Cardiac muscle cell (in vitro differentiated cells and primary cell): Measurements from ENCODE around the gene OR4D1. TPM values are rescaled to one million over a fixed set of nuclear protein-coding genes. Genes with fewer than 3 reads are reported as not detected.

ENCODE experiments used
- DNase-seq, 2 donors: peaks; one replicate each; pipeline versions ENCODE4 v3.0.0 to v3.0.0-alpha.2; 2010 to 2017; ENCODE audit warnings: low read depth in 1 of 2, low spot score in 1 of 2
- H3K27ac ChIP-seq: fragments of 200-600 bp; sonication (generic); 2 replicates; pipeline ENCODE4 v1.5.1; 2016
- H3K27me3 ChIP-seq: fragments of 200-600 bp; sonication (generic); 2 replicates; pipeline ENCODE4 v1.6.0; 2016; ENCODE audit warnings: control low read depth
- H3K36me3 ChIP-seq: fragments of 200-600 bp; sonication (generic); 2 replicates; pipeline ENCODE4 v1.5.1; 2016; ENCODE audit warnings: control low read depth
- H3K4me1 ChIP-seq: fragments of 200-600 bp; sonication (generic); 2 replicates; pipeline ENCODE4 v1.8.1; 2017; ENCODE audit warnings: low read depth, mild to moderate bottlenecking, mixed run types
- H3K4me3 ChIP-seq: fragments of 200-600 bp; sonication (generic); 2 replicates; pipeline ENCODE4 v1.5.1; 2016; ENCODE audit warnings: mild to moderate bottlenecking
- H3K9me3 ChIP-seq: fragments of 200-600 bp; sonication (generic); 2 replicates; pipeline ENCODE4 v1.5.1; 2017; ENCODE audit warnings: low read depth, mild to moderate bottlenecking, control low read depth
- polyA plus RNA-seq: library from polyadenylated mRNA; unstranded; fragments of >200 nt; fragmentation: Nextera tagmentation; extraction: Ambion mirVana; gene quantifications from 2 replicates; pipeline ENCODE4 v1.2.1, GENCODE V29; 2016
- total RNA-seq: library from RNA; depleted of rRNA; stranded (reverse); fragments of >200 nt; gene quantifications from 2 replicates; pipeline ENCODE4 v1.2.3, GENCODE V29; 2016
- TF ChIP-seq, protein P1 (sequence below): IDR thresholded peaks from 2 replicates; pipeline ENCODE4 v1.5.1; 2012; ENCODE audit warnings: low read depth, mild to moderate bottlenecking, low read length

OR4D1 gene
- total and polyA plus RNA-seq, 2 experiments from 2014 or later: not detected

- TF ChIP-seq, protein P1, sequence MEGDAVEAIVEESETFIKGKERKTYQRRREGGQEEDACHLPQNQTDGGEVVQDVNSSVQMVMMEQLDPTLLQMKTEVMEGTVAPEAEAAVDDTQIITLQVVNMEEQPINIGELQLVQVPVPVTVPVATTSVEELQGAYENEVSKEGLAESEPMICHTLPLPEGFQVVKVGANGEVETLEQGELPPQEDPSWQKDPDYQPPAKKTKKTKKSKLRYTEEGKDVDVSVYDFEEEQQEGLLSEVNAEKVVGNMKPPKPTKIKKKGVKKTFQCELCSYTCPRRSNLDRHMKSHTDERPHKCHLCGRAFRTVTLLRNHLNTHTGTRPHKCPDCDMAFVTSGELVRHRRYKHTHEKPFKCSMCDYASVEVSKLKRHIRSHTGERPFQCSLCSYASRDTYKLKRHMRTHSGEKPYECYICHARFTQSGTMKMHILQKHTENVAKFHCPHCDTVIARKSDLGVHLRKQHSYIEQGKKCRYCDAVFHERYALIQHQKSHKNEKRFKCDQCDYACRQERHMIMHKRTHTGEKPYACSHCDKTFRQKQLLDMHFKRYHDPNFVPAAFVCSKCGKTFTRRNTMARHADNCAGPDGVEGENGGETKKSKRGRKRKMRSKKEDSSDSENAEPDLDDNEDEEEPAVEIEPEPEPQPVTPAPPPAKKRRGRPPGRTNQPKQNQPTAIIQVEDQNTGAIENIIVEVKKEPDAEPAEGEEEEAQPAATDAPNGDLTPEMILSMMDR: no peak
- no peaks in the 10 kb centered on the region for H3K9me3 ChIP-seq
- H3K4me3 ChIP-seq: no peak overlapping the region
- H3K27ac ChIP-seq: no peak overlapping the region
- peak in 1 of 2 donors; percentile 3 for DNase-seq
- no peaks in the 10 kb centered on the region for H3K27me3 ChIP-seq
- peaks cover 7% of the 10 kb centered on the region for H3K36me3 ChIP-seq
- H3K4me1 ChIP-seq: no peaks in the 10 kb centered on the region
Measured at GRCh38 chr17:58204796-58205195, 56.6 kb downstream of the OR4D1 start.

DNA sequence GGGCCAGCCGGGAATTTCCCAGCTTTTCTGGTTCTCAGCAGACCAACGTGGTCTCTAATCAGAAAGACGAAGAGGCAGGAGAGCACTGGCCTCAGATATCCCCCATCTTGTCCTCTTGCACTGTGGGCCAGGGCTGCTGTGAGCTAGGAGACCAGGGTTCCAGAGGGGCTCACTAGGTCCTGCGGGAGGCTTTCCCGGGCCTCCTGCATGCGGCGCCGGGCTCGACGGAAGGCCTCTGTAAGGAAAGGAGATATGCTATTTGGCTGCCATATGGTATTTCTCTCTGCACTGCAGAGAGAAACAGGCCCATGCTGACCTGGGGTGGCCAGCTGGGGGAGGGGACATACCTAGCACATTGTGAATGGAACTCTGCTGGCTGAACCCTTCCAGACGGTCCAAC is 57.8 kb downstream of the OR4D1 start:
- H3K9me3 ChIP-seq: no peaks in the 10 kb centered on the region
- H3K27ac ChIP-seq: no peak overlapping the region
- H3K4me3 ChIP-seq: no peak overlapping the region
- peaks cover 10% of the 10 kb centered on the region for H3K36me3 ChIP-seq
- TF ChIP-seq, protein P1: no peak
- H3K4me1 ChIP-seq: no peaks in the 10 kb centered on the region
- DNase-seq: no peak
- no peaks in the 10 kb centered on the region for H3K27me3 ChIP-seq

DNA sequence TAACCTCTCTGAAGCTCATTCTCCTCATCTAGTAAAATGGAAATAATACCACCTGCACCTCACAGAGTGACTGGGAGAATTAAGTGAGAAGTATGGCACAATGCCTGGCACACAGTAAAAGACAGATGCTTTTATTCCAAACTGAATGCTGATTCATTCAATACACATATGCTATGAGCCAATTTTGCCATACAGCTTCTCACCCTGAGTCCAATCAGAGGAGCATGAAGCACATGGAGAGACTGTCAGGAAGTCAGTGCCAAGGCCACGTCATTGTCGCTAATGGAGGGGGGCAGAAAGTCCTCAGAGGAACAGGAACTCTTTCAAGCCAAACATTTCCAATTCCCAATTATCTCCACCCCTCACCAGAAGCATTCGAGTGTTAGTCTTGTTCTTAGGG is 59.3 kb downstream of the OR4D1 start:
- no peaks in the 10 kb centered on the region for H3K4me1 ChIP-seq
- H3K9me3 ChIP-seq: no peaks in the 10 kb centered on the region
- TF ChIP-seq, protein P1: no peak
- H3K36me3 ChIP-seq: peaks cover 15% of the 10 kb centered on the region
- H3K4me3 ChIP-seq: no peak overlapping the region
- H3K27me3 ChIP-seq: no peaks in the 10 kb centered on the region
- H3K27ac ChIP-seq: no peak overlapping the region
- no peak for DNase-seq

GRCh38 chr17:58208344-58208743 is 60.2 kb downstream of the OR4D1 start:
- Histone ChIP-seq H3K36me3 (peaks cover 20% of the 10 kb centered on the region), H3K27me3 (no peaks in the 10 kb centered on the region), H3K9me3 (no peaks in the 10 kb centered on the region), H3K27ac (no peak overlapping the region), H3K4me3 (no peak overlapping the region), H3K4me1 (no peaks in the 10 kb centered on the region)
- DNase-seq: no peak
- TF ChIP-seq, protein P1: no peak

Other genes starting within 250 kb of the OR4D1 start
- gene CUEDC1, start 193.0 kb upstream of the OR4D1 start, total RNA-seq: 14.8 and 18.3 TPM in 2 replicates
- 10.9 and 15.3 TPM in 2 replicates for gene CUEDC1, start 193.0 kb upstream of the OR4D1 start, polyA plus RNA-seq
- gene VEZF1, start 160.1 kb upstream of the OR4D1 start, total RNA-seq: 29.7 and 37.3 TPM in 2 replicates
- 18.5 and 22.3 TPM in 2 replicates for gene VEZF1, start 160.1 kb upstream of the OR4D1 start, polyA plus RNA-seq
- 209 and 235 TPM in 2 replicates for gene SRSF1, start 141.1 kb upstream of the OR4D1 start, total RNA-seq
- gene SRSF1, start 141.1 kb upstream of the OR4D1 start, polyA plus RNA-seq: 127 and 146 TPM in 2 replicates
- gene DYNLL2, start 65.0 kb upstream of the OR4D1 start, total RNA-seq: 14.2 and 16.3 TPM in 2 replicates
- 0.62 and 0.79 TPM in 2 replicates for gene DYNLL2, start 65.0 kb upstream of the OR4D1 start, polyA plus RNA-seq
- not detected in 2 replicates for gene OR4D2, start 18.6 kb downstream of the OR4D1 start, total RNA-seq
- gene OR4D2, start 18.6 kb downstream of the OR4D1 start, polyA plus RNA-seq: not detected in 2 replicates
- gene EPX, start 44.3 kb downstream of the OR4D1 start, total RNA-seq: not detected in 2 replicates
- not detected in 2 replicates for gene EPX, start 44.3 kb downstream of the OR4D1 start, polyA plus RNA-seq
- 18.0 and 29.7 TPM in 2 replicates for gene MKS1, start 70.9 kb downstream of the OR4D1 start, total RNA-seq
- 28.6 and 42.7 TPM in 2 replicates for gene MKS1, start 70.9 kb downstream of the OR4D1 start, polyA plus RNA-seq
- gene LPO, start 90.2 kb downstream of the OR4D1 start, total RNA-seq: not detected in 2 replicates
- gene LPO, start 90.2 kb downstream of the OR4D1 start, polyA plus RNA-seq: not detected in 2 replicates
- not detected in 2 replicates for gene MPO, start 132.6 kb downstream of the OR4D1 start, total RNA-seq
- gene MPO, start 132.6 kb downstream of the OR4D1 start, polyA plus RNA-seq: not detected in 2 replicates
- gene TSPOAP1, start 180.4 kb downstream of the OR4D1 start, total RNA-seq: 45.1 and 92.1 TPM in 2 replicates
- 77.5 and 85.3 TPM in 2 replicates for gene TSPOAP1, start 180.4 kb downstream of the OR4D1 start, polyA plus RNA-seq
- 94.6 and 152 TPM in 2 replicates for gene SUPT4H1, start 203.8 kb downstream of the OR4D1 start, total RNA-seq
- gene SUPT4H1, start 203.8 kb downstream of the OR4D1 start, polyA plus RNA-seq: 97.9 and 102 TPM in 2 replicates